OCI-LY3 (cell line): ENCODE results near the gene TRIM29.
A peak's percentile ranks its signal among the peaks of the same experiment; 100 is the strongest.

ENCODE experiments used
- H2AFZ ChIP-seq: fragments of 200-600, 300-600 bp; shearing (Covaris generic); 2 replicates; pipeline ENCODE4 v1.6.0; 2014; ENCODE audit warnings: antibody characterized with exemption, low read depth, low read length
- H3K27ac ChIP-seq: fragments of 200-600, 300-600 bp; sonication (generic); 2 replicates; pipeline ENCODE4 v1.5.1; 2014; ENCODE audit warnings: mild to moderate bottlenecking, low read length, moderate library complexity, mixed read lengths
- H3K27me3 ChIP-seq: fragments of 200-600, 300-600 bp; sonication (generic); 2 replicates; pipeline ENCODE4 v1.6.1; 2014; ENCODE audit warnings: low read depth, low read length, mixed read lengths
- H3K36me3 ChIP-seq: fragments of 200-600, 300-600 bp; sonication (generic); replicated peaks from 2 replicates; pipeline ENCODE3; 2014; ENCODE audit warnings: low read depth, low read length, mixed read lengths
- H3K4me1 ChIP-seq: fragments of 300-600, 200-600 bp; sonication (generic); 2 replicates; pipeline ENCODE4 v1.6.1; 2014; ENCODE audit warnings: low read length, mixed read lengths
- H3K4me2 ChIP-seq: fragments of 200-600, 300-600 bp; sonication (generic); 2 replicates; pipeline ENCODE4 v1.6.1; 2014; ENCODE audit warnings: low read length, mixed read lengths
- H3K4me3 ChIP-seq: fragments of 300-600, 200-600 bp; sonication (generic); 2 replicates; pipeline ENCODE4 v1.5.1; 2014; ENCODE audit warnings: antibody characterized with exemption, mild to moderate bottlenecking, low read length, moderate library complexity
- H3K79me2 ChIP-seq: fragments of 300-600, 200-600 bp; shearing (Covaris generic); 2 replicates; pipeline ENCODE4 v1.6.1; 2014; ENCODE audit warnings: mild to moderate bottlenecking, low read length, mixed read lengths
- H3K9ac ChIP-seq: fragments of 300-600, 200-600 bp; shearing (Covaris generic); 2 replicates; pipeline ENCODE4 v1.6.0; 2014; ENCODE audit warnings: mild to moderate bottlenecking, low read length, moderate library complexity
- H3K9me3 ChIP-seq: fragments of 200-600, 300-600 bp; shearing (Covaris generic); 2 replicates; pipeline ENCODE4 v1.6.1; 2014; ENCODE audit warnings: low read length, mixed read lengths; ENCODE audit not compliant: insufficient read depth
- H4K20me1 ChIP-seq: fragments of 200-600, 300-600 bp; sonication (generic); 2 replicates; pipeline ENCODE4 v1.6.1; 2016; ENCODE audit warnings: low read length, mixed read lengths; ENCODE audit not compliant: insufficient read depth
- CTCF ChIP-seq: fragments of 200-600, 300-600 bp; sonication (generic); IDR thresholded peaks from 2 replicates; pipeline ENCODE4 v1.5.1; 2014; ENCODE audit warnings: antibody characterized with exemption, low read length, low read depth
- EZH2phosphoT487 ChIP-seq: fragments of 200-600 bp; shearing (Covaris generic); IDR thresholded peaks from 2 replicates; pipeline ENCODE4 v1.6.1; 2018; ENCODE audit warnings: antibody characterized with exemption, mixed run types, low read depth

The TRIM29 gene

GRCh38 chr11:120173019-120173705 lies 35.2 kb upstream of the TRIM29 start:
- Histone ChIP-seq H3K27me3 (peaks cover 59% of the 10 kb centered on the region), H3K4me1 (peaks cover 8% of the 10 kb centered on the region), H3K27ac (no peak overlapping the region), H3K4me2 (peak overlapping the region; percentile 84), H3K79me2 (no peaks in the 10 kb centered on the region), H3K36me3 (no peaks in the 10 kb centered on the region), H2AFZ (no peak overlapping the region), H3K4me3 (peak overlapping the region; percentile 70), H4K20me1 (no peaks in the 10 kb centered on the region), H3K9me3 (no peaks in the 10 kb centered on the region), H3K9ac (no peak overlapping the region)
- TF ChIP-seq EZH2phosphoT487 (no peak), CTCF (no peak)

GRCh38 chr11:120172054-120172911 lies 34.4 kb upstream of the TRIM29 start:
- H3K36me3 ChIP-seq = no peaks in the 10 kb centered on the region

GRCh38 chr11:120170741-120171261 lies 32.9 kb upstream of the TRIM29 start:
- no peak overlapping the region for H3K4me3 ChIP-seq
- H3K27ac ChIP-seq = no peak overlapping the region
- H3K27me3 ChIP-seq = peaks cover 50% of the 10 kb centered on the region
- H3K79me2 ChIP-seq = no peaks in the 10 kb centered on the region
- H4K20me1 ChIP-seq = no peaks in the 10 kb centered on the region
- H3K9ac ChIP-seq = no peak overlapping the region
- TF ChIP-seq CTCF (no peak), EZH2phosphoT487 (no peak)
- no peak overlapping the region for H3K4me2 ChIP-seq
- H3K36me3 ChIP-seq = no peaks in the 10 kb centered on the region
- H2AFZ ChIP-seq = no peak overlapping the region
- no peaks in the 10 kb centered on the region for H3K9me3 ChIP-seq
- H3K4me1 ChIP-seq = peaks cover 8% of the 10 kb centered on the region

More at GRCh38 chr11:120172054-120172911, 34.4 kb upstream of the TRIM29 start:
- peak overlapping the region; percentile 84 for H3K4me2 ChIP-seq
- H3K9me3 ChIP-seq = no peaks in the 10 kb centered on the region
- peaks cover 55% of the 10 kb centered on the region for H3K27me3 ChIP-seq
- H3K4me3 ChIP-seq = peak overlapping the region; percentile 70
- no peak overlapping the region for H3K27ac ChIP-seq
- H4K20me1 ChIP-seq = no peaks in the 10 kb centered on the region
- H3K4me1 ChIP-seq = peaks cover 8% of the 10 kb centered on the region
- H3K79me2 ChIP-seq = no peaks in the 10 kb centered on the region
- TF ChIP-seq CTCF = peak; percentile 82
- TF ChIP-seq EZH2phosphoT487 = no peak
- H3K9ac ChIP-seq = peak overlapping the region; percentile 27; the same call in 1 of the 2 replicates
- H2AFZ ChIP-seq = peak overlapping the region; percentile 79
